ENCODE results near the gene TRPT1. TPM values are rescaled to one million over a fixed set of nuclear protein-coding genes. Genes with fewer than 3 reads are reported as not detected.
A peak's percentile ranks its signal among the peaks of the same experiment; 100 is the strongest.

Gene TRPT1
- total RNA-seq, 1 experiment from 2014 or later, result 66.1 TPM

- no peak overlapping the region for H3K4me3 ChIP-seq (ENCODE audit: low read depth in 2 of 2, low read length in 2 of 2)
- ChIA-PET CTCF (interaction anchor here (0.6 to 2.0 kb wide), 3 partner anchors 41 to 133 kb away, joined by 3 to 5 read pairs (median 5); no protein-coding TSS in a partner anchor), POLR2A (no interaction called here)
- no TSS peak for BruUV-seq (replicated peaks)
- no peaks in the 10 kb centered on the region; the same call in 1 of the 2 replicates for H3K4me1 ChIP-seq (ENCODE audit: control insufficient read depth, insufficient read depth, low read length)
- H3K27me3 ChIP-seq (ENCODE audit: control insufficient read depth, insufficient read depth, low read length), result no peaks in the 10 kb centered on the region
- no peaks in the 10 kb centered on the region for H3K9me3 ChIP-seq (ENCODE audit: control insufficient read depth, insufficient read depth, low read depth, low read length)
- peaks cover 17% of the 10 kb centered on the region for H3K36me3 ChIP-seq (ENCODE audit: control insufficient read depth, insufficient read depth, low read length)
- ATAC-seq (no peak), DNase-seq (ENCODE audit: low read depth, low spot score) (no peak)
- no peak overlapping the region for H3K27ac ChIP-seq (ENCODE audit: low read length)
- no peak for TF ChIP-seq CTCF (IDR thresholded peaks at IDR 0.05)
- TF ChIP-seq SIN3A (IDR thresholded peaks at IDR 0.05; ENCODE audit: borderline replicate concordance, insufficient read depth, low read depth, low read length), result no peak
- no peak for TF ChIP-seq POLR2AphosphoS5 (IDR thresholded peaks at IDR 0.05; ENCODE audit: low read depth, low read length)
- TF ChIP-seq TCF7L2 (IDR thresholded peaks at IDR 0.05; ENCODE audit: low read depth, low read length), result no peak
- no peak for TF ChIP-seq REST (IDR thresholded peaks at IDR 0.05; ENCODE audit: insufficient read depth in 1 of 2, low read depth in 2 of 2, low read length in 1 of 2)
- in situ Hi-C loops (cut with HindIII; ENCODE audit: low pct_unique_long_range_greater_than_20kb, low sequenced_read_pairs) (no loop called here), intact Hi-C loops (cut with micrococcal nuclease; ENCODE audit: unreplicated experiment) (no loop called here)
These were observed 18.5 kb downstream of the TRPT1 start for GRCh38 chr11:64207256-64208085.

GRCh38 chr11:64206457-64207255, 19.3 kb downstream of the TRPT1 start, which contains the start of gene FERMT3:
FERMT3 (plus strand) TSS chr11:64206721; CDS start chr11:64207365, 644 bp downstream.
- H3K4me1 ChIP-seq (ENCODE audit: control insufficient read depth, insufficient read depth, low read length), result no peaks in the 10 kb centered on the region; the same call in 1 of the 2 replicates
- TF ChIP-seq TCF7L2 (IDR thresholded peaks at IDR 0.05; ENCODE audit: low read depth, low read length) (no peak), POLR2AphosphoS5 (IDR thresholded peaks at IDR 0.05; ENCODE audit: low read depth, low read length) (0 out of 2 replicates have a peak, but pooled peaks have one; percentile 23)
- no peak within 1 kb of the TSS for H3K27ac ChIP-seq (ENCODE audit: low read length)
- in situ Hi-C loops (cut with HindIII; ENCODE audit: low pct_unique_long_range_greater_than_20kb, low sequenced_read_pairs), result no loop called here
- no peaks in the 10 kb centered on the region for H3K27me3 ChIP-seq (ENCODE audit: control insufficient read depth, insufficient read depth, low read length)
- intact Hi-C loops (cut with micrococcal nuclease; ENCODE audit: unreplicated experiment), result no loop called here
- CTCF ChIA-PET, result interaction anchor here (0.6 to 2.0 kb wide), 3 partner anchors 82 to 134 kb away, joined by 3 to 5 read pairs (median 5); no protein-coding TSS in a partner anchor
- no peak for ATAC-seq
- no peak for DNase-seq (ENCODE audit: low read depth, low spot score)
- peaks cover 20% of the 10 kb centered on the region for H3K36me3 ChIP-seq (ENCODE audit: control insufficient read depth, insufficient read depth, low read length)
- BruUV-seq (replicated peaks), result no TSS peak
- no peaks in the 10 kb centered on the region for H3K9me3 ChIP-seq (ENCODE audit: control insufficient read depth, insufficient read depth, low read depth, low read length)
- POLR2A ChIA-PET, result interaction anchor here (0.5 kb wide), 1 partner anchor 9 kb away, joined by 4 read pairs; no protein-coding TSS in a partner anchor
- H3K4me3 ChIP-seq (ENCODE audit: low read depth in 2 of 2, low read length in 2 of 2), result no peak within 1 kb of the TSS

Measured in Panc1 (cell line).